Mesendoderm (in vitro differentiated cells): Measurements from ENCODE around the gene HBM.

Experiments used
- DNase-seq: peaks from one replicate; pipeline ENCODE4 v3.0.0; 2013
- H2AK5ac ChIP-seq: 2 replicates; pipeline ENCODE4 v1.6.1; 2013; ENCODE audit warnings: low read length, inconsistent platforms
- H2BK120ac ChIP-seq: 2 replicates; pipeline ENCODE4 v1.6.1; 2013; ENCODE audit warnings: low read depth, mild to moderate bottlenecking, low read length, moderate library complexity, mixed read lengths
- H2BK15ac ChIP-seq: replicated peaks from 2 replicates; pipeline ENCODE4 v1.6.1; 2013; ENCODE audit warnings: low read depth, mild to moderate bottlenecking, moderate library complexity
- H2BK5ac ChIP-seq: 2 replicates; pipeline ENCODE4 v1.6.1; 2013; ENCODE audit warnings: low read length, inconsistent platforms
- H3K18ac ChIP-seq: 2 replicates; pipeline ENCODE4 v1.6.1; 2013; ENCODE audit warnings: mild to moderate bottlenecking, low read length, mixed read lengths
- H3K23ac ChIP-seq: one replicate; pipeline ENCODE4 v1.6.1; 2013; ENCODE audit warnings: low read length
- H3K27ac ChIP-seq: 2 replicates; pipeline ENCODE4 v1.5.1; 2013; ENCODE audit warnings: low read depth, mild to moderate bottlenecking, inconsistent platforms, low read length, moderate library complexity
- H3K27me3 ChIP-seq: 2 replicates; pipeline ENCODE4 v1.6.1; 2013; ENCODE audit warnings: low read length, control low read depth, mild to moderate bottlenecking, inconsistent platforms; ENCODE audit not compliant: insufficient read depth, poor library complexity
- H3K36me3 ChIP-seq: 2 replicates; pipeline ENCODE4 v1.6.1; 2013; ENCODE audit warnings: low read length, inconsistent platforms; ENCODE audit not compliant: control insufficient read depth, insufficient read depth
- H3K4ac ChIP-seq: one replicate; pipeline ENCODE4 v1.6.1; 2013; ENCODE audit warnings: low read depth, mild to moderate bottlenecking, low read length, moderate library complexity
- H3K4me1 ChIP-seq: 2 replicates; pipeline ENCODE4 v1.6.1; 2013; ENCODE audit warnings: low read depth, low read length, inconsistent platforms; ENCODE audit not compliant: control insufficient read depth
- H3K4me2 ChIP-seq: 2 replicates; pipeline ENCODE4 v1.6.1; 2013; ENCODE audit warnings: low read length
- H3K4me3 ChIP-seq: 2 replicates; pipeline ENCODE4 v1.5.1; 2013; ENCODE audit warnings: mild to moderate bottlenecking, low read length
- H3K56ac ChIP-seq: one replicate; pipeline ENCODE4 v1.6.1; 2013; ENCODE audit warnings: low read length
- H3K79me1 ChIP-seq: 2 replicates; pipeline ENCODE4 v1.6.1; 2013; ENCODE audit warnings: low read length, inconsistent platforms
- H3K79me2 ChIP-seq: 2 replicates; pipeline ENCODE4 v1.6.1; 2013; ENCODE audit warnings: mild to moderate bottlenecking, low read length; ENCODE audit not compliant: control insufficient read depth, insufficient read depth
- H3K9ac ChIP-seq: 2 replicates; pipeline ENCODE4 v1.6.1; 2013; ENCODE audit warnings: low read length, inconsistent platforms
- H4K5ac ChIP-seq: one replicate; pipeline ENCODE4 v1.6.1; 2013; ENCODE audit warnings: low read length
- H4K8ac ChIP-seq: one replicate; pipeline ENCODE4 v1.6.1; 2013; ENCODE audit warnings: low read depth, mild to moderate bottlenecking, control low read depth, low read length, moderate library complexity
- WGBS: extraction: QIAGEN DNeasy Blood & Tissue Kit; methylation state at CpG from one replicate; pipeline ENCODE4 v1.1.7; 2013; ENCODE audit warnings: low lambda C conversion rate, missing lambda C conversion rate; ENCODE audit not compliant: insufficient coverage; ENCODE audit errors: extremely low coverage; 5-methylcytosine and 5-hydroxymethylcytosine counted together

The HBM gene

DNA sequence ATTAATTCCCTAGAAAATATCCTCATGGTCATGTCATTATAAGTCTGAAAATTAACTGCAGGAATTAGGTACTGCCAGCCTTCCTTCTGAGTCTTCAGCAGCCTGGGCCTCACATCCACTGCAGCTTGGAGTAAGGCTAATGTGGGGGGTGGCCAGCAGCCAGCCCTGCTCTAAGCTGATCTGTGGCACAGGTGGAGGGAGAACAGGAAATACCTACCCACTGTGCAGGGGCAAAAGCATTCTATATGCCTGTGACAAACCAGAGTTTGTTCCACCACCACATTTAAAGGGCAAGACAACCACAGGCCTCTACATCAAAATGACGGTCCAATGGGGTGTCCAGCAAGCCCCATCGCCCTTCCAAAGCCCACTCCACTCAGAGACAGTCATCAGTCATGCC lies 36.7 kb upstream of the HBM start:
- Histone ChIP-seq H3K56ac (no peak overlapping the region), H2AK5ac (no peak overlapping the region), H4K5ac (no peak overlapping the region), H3K4me3 (no peak overlapping the region), H3K27me3 (no peaks in the 10 kb centered on the region), H2BK15ac (no peak overlapping the region), H3K79me2 (no peaks in the 10 kb centered on the region), H2BK5ac (no peak overlapping the region), H3K36me3 (no peaks in the 10 kb centered on the region), H3K18ac (no peak overlapping the region), H3K4ac (no peak overlapping the region), H4K8ac (no peak overlapping the region), H3K27ac (no peak overlapping the region), H3K23ac (no peak overlapping the region), H3K4me1 (no peaks in the 10 kb centered on the region), H3K9ac (no peak overlapping the region), H2BK120ac (no peak overlapping the region), H3K79me1 (no peaks in the 10 kb centered on the region), H3K4me2 (no peak overlapping the region)
- DNase-seq = no peak
- WGBS = no CpG with 5 or more reads among the region's 2 CpGs

- Histone ChIP-seq H3K23ac (no peak overlapping the region), H2BK5ac (no peak overlapping the region), H3K4ac (no peak overlapping the region), H4K8ac (no peak overlapping the region), H3K4me2 (no peak overlapping the region), H2BK120ac (no peak overlapping the region), H3K27ac (no peak overlapping the region), H3K36me3 (no peaks in the 10 kb centered on the region), H3K27me3 (no peaks in the 10 kb centered on the region), H3K4me1 (no peaks in the 10 kb centered on the region), H2AK5ac (no peak overlapping the region), H3K79me2 (no peaks in the 10 kb centered on the region), H4K5ac (no peak overlapping the region), H2BK15ac (no peak overlapping the region), H3K4me3 (no peak overlapping the region), H3K18ac (no peak overlapping the region), H3K56ac (no peak overlapping the region), H3K9ac (no peak overlapping the region), H3K79me1 (no peaks in the 10 kb centered on the region)
- DNase-seq = no peak
- no CpG with 5 or more reads among the region's 15 CpGs for WGBS
Measured at GRCh38 chr16:130533-131173, 35.1 kb upstream of the HBM start.

DNA sequence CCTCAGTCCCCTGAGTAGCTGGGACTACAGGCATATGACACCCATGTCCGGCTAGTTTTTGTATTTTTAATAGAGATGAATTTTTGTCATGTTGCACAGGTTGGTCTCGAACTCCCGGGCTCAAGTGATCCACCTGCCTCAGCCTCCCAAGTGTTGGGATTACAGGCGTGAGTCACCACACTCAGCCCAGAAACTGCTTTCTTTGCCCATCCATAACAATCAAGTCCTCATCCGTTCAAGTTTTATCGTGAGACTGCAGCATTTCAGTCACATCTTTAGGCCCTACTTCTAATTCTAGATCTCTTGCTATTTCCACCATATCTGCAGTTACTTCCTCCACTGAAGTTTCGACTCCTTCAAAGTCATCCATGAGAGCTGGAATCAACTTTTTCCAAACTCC lies 33.7 kb upstream of the HBM start:
- Histone ChIP-seq H3K79me1 (no peaks in the 10 kb centered on the region), H3K4me3 (no peak overlapping the region), H3K23ac (no peak overlapping the region), H4K5ac (no peak overlapping the region), H3K27ac (no peak overlapping the region), H4K8ac (no peak overlapping the region), H3K9ac (no peak overlapping the region), H3K18ac (no peak overlapping the region), H3K4me2 (no peak overlapping the region), H3K27me3 (no peaks in the 10 kb centered on the region), H2AK5ac (no peak overlapping the region), H3K56ac (no peak overlapping the region), H2BK120ac (no peak overlapping the region), H3K36me3 (no peaks in the 10 kb centered on the region), H2BK15ac (no peak overlapping the region), H2BK5ac (no peak overlapping the region), H3K4ac (no peak overlapping the region), H3K79me2 (no peaks in the 10 kb centered on the region), H3K4me1 (no peaks in the 10 kb centered on the region)
- DNase-seq = no peak
- WGBS = no CpG with 5 or more reads among the region's 7 CpGs

DNA sequence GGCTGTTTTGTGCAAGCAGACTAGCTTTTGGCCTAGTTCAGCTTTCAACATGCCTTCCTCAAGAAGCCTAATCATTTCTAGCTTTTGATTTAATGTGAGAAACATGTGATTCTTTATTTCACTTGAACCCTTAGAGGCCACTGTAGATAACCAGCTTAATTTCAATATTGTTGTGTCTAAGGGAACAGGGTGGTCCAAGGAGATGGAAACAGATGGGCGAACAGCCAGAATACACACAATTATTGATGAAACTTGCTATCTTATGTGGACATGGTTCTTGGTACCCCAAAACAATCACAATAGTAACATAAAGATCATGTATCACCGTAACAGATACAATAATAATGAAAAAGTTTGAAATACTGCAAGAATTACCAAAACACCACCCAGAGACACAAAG lies 32.1 kb upstream of the HBM start:
- Histone ChIP-seq H2BK15ac (no peak overlapping the region), H3K4me2 (no peak overlapping the region), H3K9ac (no peak overlapping the region), H3K56ac (no peak overlapping the region), H4K5ac (no peak overlapping the region), H2AK5ac (no peak overlapping the region), H3K27me3 (no peaks in the 10 kb centered on the region), H3K79me2 (no peaks in the 10 kb centered on the region), H2BK5ac (no peak overlapping the region), H3K4ac (no peak overlapping the region), H3K27ac (no peak overlapping the region), H3K4me1 (no peaks in the 10 kb centered on the region), H2BK120ac (no peak overlapping the region), H4K8ac (no peak overlapping the region), H3K18ac (no peak overlapping the region), H3K4me3 (no peak overlapping the region), H3K79me1 (peaks cover 1% of the 10 kb centered on the region), H3K36me3 (no peaks in the 10 kb centered on the region), H3K23ac (no peak overlapping the region)
- DNase-seq = no peak
- no CpG with 5 or more reads among the region's 2 CpGs for WGBS

DNA sequence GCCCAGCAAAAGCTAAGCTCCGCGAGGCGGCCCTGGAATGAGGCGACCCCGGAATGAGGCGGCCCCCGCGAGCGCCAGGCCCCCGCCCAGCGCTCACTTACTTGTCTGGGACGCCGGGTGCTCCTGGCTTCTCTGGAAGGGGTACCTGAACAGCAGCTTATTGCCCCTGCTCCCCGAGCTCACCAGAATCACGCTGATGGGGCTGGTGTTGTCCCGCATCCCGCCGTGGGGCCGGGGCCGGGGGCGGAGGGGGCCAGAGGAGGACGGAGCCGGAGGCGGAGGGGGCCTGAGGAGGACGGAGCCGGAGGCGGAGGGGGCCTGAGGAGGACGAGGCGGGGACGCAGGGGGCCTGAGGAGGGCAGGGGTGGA lies 27.7 kb upstream of the HBM start:
- Histone ChIP-seq H2BK5ac (no peak overlapping the region), H3K9ac (peak overlapping the region; percentile 77), H4K5ac (no peak overlapping the region)

More for the DNA sequence above, 27.7 kb upstream of the HBM start:
- H4K8ac ChIP-seq = peak overlapping the region; percentile 65
- H3K23ac ChIP-seq = no peak overlapping the region
- peak; percentile 36 for DNase-seq
- H3K18ac ChIP-seq = peak overlapping the region; percentile 96
- WGBS = no CpG with 5 or more reads among the region's 30 CpGs
- peaks cover 1% of the 10 kb centered on the region for H3K79me1 ChIP-seq
- H3K4ac ChIP-seq = peak overlapping the region; percentile 73
- peak overlapping the region; percentile 49 for H3K4me3 ChIP-seq
- no peak overlapping the region for H2AK5ac ChIP-seq
- H3K56ac ChIP-seq = peak overlapping the region; percentile 85
- H3K36me3 ChIP-seq = no peaks in the 10 kb centered on the region
- peak overlapping the region; percentile 96 for H2BK120ac ChIP-seq
- H3K4me1 ChIP-seq = no peaks in the 10 kb centered on the region
- no peak overlapping the region for H2BK15ac ChIP-seq
- no peaks in the 10 kb centered on the region for H3K27me3 ChIP-seq
- peak overlapping the region; percentile 78 for H3K27ac ChIP-seq
- H3K79me2 ChIP-seq = no peaks in the 10 kb centered on the region
- H3K4me2 ChIP-seq = peak overlapping the region; percentile 56
